HTR-8/SVneo (cell line): ENCODE results near the gene TMEM94.

Source experiments
- DNase-seq: peaks from one replicate; pipeline ENCODE4 v3.0.0; 2011; ENCODE audit warnings: low spot score, mixed read lengths; ENCODE audit not compliant: insufficient read length
- FAIRE-seq: peaks from 2 replicates; lab custom pipeline; 2011; peaks lifted over from hg19 to GRCh38; lab: Jason Lieb, UNC

The TMEM94 gene

DNA sequence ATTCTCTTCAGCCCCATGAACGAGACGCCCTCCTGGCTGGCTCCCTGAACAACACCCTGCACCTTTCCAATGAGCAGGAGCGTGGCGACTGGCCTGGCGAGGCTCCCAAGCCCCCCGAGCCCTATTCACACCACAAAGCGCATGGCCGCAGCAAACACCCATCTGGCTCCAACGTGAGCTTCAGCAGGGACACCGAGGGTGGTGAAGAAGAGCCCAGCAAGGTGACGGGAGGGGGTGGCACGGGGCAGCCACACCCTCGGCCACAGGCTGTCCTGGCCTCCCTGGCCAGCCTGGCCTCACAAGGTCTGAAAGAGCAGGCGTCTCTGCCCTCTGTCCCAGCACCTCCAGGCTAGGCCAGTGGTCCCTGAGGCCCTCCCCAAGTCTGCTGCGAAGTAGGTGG lies 35.2 kb downstream of the TMEM94 start:
- no peak for DNase-seq
- no peak for FAIRE-seq

DNA sequence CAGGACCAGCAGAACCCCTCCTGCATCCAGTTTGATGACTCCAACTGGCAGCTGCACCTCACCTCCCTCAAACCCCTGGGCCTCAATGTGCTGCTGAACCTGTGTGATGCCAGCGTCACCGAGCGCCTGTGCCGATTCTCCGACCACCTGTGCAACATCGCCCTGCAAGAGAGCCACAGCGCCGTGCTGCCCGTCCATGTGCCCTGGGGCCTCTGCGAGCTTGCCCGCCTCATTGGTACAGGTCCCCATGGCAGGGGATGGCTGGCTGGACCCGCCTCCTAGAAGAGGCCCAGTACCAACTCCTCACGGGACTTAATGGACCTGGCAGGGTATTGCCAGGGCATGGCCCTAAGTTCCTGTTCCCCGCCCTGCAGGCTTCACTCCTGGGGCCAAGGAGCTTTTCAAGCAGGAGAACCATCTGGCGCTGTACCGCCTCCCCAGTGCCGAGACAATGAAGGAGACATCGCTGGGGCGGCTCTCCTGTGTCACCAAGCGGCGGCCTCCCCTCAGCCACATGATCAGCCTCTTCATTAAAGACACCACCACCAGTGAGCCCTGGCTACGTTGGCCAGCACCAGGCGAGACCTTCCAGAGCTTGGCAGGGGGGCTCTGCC lies 36.2 kb downstream of the TMEM94 start:
- DNase-seq (no peak), FAIRE-seq (no peak)

DNA sequence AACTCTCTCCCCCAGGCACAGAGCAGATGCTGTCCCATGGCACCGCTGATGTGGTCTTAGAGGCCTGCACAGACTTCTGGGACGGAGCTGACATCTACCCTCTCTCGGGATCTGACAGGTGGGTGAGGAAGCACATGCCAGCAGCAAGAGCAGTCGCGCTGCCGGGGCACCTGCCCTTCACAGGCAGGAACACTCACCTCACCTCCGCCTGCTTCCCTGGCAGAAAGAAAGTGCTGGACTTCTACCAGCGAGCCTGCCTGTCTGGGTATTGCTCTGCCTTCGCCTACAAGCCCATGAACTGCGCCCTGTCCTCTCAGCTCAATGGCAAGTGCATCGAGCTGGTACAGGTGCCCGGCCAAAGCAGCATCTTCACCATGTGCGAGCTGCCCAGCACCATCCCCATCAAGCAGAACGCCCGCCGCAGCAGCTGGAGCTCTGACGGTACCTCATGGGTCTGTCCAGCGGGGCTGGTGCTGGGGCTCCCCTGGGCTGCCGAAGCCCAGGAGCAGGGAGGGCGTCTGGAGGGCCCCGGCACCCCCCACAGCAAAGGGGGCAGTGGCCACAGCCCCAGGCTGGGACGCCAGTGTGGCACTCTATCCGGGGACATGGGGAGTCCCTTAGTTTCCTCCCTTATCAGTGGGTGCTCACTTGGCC lies 37.2 kb downstream of the TMEM94 start:
- DNase-seq (no peak), FAIRE-seq (no peak)

DNA sequence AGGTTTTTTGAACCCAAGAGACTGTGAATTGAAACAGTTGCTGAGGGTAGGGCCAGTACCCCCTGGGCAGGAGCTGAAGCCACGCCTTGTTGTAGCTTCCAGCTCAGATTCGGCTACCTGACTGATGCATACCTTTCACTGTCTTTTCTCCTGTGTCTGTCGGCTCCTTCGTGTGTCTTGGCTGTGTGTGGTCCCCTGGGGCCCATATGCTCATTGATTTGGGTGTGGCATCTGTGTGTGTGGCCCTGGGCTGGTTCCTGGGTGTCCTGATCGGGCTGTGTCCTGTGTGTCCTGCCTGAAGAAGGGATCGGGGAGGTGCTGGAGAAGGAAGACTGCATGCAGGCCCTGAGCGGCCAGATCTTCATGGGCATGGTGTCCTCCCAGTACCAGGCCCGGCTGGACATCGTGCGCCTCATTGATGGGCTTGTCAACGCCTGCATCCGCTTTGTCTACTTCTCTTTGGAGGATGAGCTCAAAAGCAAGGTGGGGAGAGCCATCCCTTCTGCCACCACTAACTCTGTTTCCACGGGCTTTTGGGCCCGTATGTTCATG lies 38.0 kb downstream of the TMEM94 start:
- DNase-seq (no peak), FAIRE-seq (no peak)

DNA sequence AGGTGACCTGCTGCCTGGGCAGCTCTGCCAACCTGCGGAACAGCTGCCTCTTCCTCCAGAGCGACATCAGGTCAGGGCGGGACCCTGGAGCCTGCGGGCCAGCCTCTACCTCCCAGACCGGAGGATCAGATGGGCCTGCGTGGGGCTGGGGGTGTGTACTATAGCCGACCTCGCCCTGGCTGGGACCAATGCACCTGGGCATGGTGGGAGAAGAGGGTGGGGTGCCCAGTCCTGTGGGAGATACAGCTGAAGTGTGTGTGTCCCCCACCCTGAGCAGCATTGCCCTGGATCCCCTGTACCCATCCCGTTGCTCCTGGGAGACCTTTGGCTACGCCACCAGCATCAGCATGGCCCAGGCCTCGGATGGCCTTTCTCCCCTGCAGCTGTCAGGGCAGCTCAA lies 39.6 kb downstream of the TMEM94 start:
- DNase-seq (no peak), FAIRE-seq (peak; percentile 40)

DNA sequence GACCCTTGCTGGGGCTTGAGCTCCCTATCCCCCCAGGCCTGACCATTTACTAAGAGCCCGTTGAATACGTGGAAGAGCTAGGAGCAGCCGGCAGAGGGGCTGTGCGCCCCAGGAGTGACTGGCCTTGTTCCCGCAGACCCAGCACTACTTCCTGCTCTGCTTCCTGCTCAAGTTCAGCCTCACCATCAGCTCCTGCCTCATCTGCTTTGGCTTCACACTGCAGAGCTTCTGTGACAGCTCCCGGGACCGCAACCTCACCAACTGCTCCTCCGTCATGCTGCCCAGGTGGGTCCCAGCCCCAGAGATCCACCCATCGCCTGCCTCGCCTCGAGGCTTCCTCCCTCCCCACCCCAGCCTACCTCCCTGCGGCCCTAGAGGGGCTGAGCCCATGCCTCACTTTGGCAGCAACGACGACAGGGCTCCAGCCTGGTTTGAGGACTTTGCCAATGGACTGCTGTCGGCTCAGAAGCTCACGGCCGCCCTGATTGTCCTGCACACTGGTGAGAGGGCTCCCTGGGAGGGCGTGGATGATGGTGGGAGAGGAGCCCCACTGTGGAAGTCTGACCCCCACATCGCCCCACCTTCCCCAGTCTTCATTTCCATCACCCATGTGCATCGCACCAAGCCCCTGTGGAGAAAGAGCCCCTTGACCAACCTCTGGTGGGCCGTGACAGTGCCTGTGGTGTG lies 41.7 kb downstream of the TMEM94 start:
- no peak for FAIRE-seq

DNA sequence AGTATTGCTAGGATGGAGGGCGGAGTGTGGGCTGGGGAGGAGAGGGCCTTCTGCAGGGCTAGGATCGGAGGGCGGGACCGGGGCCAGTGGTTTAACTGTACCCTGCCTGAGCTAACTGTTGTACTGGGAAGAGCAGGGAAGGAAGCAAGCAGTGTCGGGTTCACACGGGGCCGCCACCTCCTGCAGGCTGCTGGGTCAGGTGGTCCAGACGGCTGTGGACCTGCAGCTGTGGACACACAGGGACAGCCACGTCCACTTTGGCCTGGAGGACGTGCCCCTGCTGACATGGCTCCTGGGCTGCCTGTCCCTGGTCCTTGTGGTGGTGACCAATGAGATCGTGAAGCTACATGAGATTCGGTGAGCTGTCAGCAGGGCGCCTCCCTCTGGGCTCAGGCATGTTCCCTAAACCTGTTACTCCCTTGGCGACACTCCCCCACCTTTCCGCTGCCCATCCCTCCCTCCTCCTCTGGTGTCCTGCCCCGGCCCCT lies 42.3 kb downstream of the TMEM94 start:
- FAIRE-seq: peak; percentile 52
- no peak for DNase-seq

More for the DNA sequence above, 41.7 kb downstream of the TMEM94 start:
- no peak for DNase-seq

DNA sequence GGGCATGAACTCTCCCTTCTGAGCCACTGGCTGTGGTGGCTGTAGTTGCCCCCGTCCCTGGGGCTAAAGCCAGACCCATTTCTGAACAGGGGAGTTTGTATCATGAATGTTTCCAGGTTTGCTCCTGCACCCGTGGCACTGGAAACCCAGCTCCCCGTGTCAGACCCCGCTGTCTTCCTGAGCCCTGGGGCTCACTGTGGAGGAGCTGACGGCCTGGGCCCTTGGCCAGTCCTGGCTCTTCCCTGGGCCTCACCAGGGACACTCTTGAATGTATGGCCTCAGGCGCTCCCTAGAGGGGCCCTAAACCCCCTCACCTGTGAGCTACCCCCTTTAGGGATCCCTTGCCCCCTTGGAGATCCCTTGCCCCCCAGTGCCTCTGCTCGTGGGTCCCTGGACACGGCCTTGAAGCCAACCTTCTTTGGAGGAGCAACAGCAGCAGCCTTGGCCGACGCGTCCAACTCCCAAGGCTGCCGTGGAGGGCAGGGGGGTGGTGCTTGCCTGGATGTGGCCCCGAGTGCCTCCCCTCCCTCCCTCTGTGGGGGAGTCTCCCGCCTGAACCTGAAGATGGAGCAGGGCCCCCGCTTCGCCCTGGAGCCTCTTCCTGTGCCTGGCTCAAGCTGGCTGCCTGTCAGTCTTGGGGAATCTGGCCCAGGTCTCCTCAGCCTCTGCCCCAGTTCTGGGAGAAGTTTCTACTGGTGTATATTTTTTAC lies 43.0 kb downstream of the TMEM94 start:
- no peak for FAIRE-seq
- DNase-seq: no peak

DNA sequence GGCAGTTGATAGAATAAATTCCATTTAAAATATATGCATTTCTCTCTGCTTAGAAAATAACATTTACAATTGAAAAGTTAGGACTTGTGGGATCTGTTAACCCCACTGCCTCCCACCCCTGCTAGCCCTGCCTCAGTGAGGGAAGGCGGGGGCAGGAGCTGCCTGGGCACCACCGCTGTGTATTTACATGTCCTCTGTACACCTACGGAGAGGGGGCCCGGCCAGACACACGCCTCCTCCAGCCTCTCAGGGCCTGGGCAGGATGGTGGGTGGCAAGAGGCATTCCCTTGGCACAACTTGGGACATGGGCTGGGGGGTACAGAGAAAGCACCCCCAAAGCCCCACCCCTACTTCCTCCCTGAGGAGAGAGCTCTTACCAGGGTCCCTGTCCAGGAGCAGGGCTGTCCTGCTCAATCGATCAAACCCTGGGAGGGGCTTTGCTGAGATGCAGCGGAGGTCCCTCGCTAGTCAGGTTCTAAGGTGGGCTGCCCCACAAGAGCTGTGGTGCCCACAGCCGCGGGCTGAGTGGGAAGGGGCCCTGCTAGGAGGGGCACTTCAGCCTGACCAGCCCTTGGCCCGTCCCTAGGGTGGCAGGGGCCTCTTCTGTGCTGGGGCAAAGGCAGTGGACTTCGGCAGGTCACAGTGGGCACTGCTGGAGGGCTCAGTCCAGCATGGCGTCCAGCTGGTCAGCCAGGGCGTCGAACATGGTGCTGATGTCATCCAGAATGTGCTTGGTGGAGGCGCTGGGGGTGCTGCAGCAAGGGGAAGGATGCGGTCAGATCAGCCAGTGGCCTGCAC lies 44.2 kb downstream of the TMEM94 start:
- DNase-seq (no peak), FAIRE-seq (peak; percentile 51)

DNA sequence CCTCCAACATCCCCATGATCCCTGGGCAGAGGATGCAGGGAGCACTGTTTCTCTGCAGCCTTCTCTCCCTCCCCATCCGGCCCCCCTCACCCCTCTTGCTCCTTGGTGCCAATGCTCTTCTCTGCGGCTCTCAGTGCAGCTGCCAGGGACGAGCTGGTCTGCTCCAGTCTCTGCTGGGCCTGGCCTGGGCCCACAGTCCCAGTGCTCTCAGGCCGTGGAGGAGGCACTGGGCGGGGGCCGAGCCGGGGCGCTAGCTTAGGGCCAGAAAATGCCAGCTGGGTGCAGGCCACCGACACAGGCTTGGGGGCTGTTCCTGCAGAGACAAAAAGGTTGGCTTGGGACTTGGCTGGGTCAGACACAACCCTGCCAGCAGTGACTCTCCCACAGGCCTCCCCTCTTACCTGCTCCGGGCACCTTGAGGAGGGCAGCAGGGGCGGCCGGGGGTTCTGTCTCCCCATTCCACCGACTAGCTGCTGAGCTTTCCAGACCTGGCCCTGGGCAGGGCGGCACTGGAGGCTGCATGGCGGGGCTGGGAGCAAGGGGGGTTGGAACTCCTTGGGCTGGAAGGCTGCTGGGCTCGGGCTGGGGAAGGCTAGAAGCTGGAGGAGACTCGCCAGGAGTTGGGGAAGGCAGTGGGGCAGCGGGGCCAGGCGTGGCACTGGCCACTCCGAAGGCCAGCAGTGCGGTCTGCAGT lies 45.1 kb downstream of the TMEM94 start:
- FAIRE-seq: no peak
- DNase-seq: no peak

DNA sequence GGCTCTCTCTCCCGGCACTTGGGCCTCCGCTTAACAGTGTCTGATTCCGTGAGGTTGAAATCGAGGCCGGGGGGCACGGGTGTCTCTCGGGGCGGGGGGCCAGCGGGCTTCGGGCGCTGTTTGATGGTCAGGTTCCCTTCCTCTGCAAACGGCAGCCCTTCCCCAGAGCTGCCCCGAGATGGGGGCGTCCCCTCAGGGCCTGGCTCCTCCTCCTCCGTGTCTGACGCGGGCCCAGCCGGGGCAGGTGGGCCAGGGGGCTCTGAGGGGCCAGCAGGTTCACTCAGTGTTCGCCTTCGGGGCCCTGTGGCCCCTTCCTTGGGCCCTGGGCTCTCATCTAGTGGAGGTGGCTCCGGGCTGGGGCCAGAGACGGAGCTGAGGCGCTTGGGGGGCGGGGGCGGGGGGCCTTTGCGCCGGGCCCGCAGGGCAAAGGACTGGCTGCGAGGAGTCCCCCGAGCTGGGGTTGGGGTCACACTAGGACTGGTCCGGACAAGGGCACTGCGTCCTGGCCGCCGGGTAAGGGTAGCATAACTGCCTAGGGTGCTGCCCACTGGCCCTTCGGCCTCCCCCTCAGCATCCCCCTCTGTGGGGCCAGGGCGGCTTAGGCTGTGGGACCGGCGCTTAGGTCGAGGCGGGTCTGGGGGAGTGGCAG lies 45.8 kb downstream of the TMEM94 start:
- FAIRE-seq: no peak
- no peak for DNase-seq

DNA sequence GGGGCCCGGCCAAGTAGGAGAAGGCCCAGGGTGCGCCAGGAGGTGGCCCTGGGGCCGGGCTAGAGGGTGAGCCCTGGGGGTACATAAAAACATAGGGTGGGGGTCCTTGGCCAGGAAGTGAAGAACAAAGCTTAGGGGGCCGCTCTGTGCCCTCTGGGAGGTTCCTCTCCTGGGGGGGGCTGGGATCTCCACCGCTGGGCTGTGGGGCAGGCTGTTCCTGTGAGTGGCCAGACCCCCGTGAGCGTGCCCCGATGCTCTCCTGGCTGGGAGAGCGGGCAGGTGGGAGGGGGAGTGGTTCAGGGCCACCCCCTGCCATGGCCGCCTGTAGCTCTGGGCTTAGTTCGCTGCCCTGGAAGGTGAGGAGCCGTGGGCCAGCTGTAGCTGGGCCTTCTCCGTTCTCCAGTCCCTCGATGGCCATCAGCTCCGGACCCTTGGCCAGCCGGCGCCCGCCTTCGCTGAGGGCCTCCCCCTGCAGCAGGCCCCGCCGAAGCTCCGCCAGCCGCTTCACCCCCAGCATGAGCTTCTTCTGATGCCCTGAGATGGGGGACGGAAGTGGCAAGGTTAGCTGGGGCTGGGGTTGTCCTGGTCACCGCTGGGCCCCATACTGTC lies 46.4 kb downstream of the TMEM94 start:
- no peak for FAIRE-seq
- no peak for DNase-seq

DNA sequence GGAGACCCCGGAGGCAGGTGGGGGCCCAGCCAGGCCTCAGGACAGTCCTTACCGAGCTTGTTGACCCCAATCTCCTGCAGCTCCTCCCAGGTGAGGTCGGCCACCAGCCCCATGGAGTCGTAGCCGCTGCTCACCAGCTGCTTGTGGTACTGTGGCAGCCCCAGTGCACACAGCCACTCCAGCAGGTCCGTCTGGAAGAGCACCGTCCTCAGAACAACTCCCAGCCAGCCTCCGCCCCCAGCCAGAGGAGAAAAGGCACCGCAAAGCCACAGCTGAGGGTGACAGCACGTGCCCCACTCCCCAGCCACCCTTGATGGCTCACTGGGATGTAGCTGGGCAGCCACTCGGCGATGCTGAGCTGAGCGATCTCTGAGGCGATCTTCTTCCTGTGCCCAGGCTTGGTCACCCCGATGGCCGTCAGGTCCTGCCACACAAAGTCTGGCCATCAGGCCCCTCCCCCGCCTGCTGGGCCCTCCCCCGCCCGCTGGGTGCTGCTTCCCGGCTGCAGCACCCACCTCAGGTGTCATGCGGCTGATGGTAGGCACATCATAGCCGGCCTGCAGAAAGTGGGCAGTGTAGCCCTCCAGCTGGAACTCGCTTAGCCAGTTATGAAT lies 47.0 kb downstream of the TMEM94 start:
- DNase-seq (no peak), FAIRE-seq (peak; percentile 31)

DNA sequence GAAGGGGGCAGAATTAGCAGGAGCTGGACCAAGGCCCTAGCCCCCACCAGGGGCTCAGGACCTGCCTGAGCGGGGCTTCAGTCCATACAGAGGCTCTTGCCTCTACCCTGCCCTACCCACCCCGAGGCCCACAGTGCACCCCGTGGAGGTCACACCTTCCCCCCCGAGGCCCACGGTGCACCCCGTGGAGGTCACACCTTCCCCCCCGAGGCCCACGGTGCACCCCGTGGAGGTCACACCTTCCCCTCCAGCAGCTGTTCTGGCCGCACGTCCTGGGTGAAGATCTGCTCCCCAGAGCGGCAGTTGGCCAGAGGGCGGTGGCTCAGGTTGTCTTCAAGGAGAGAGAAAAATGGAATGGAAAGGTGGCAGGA lies 47.5 kb downstream of the TMEM94 start:
- DNase-seq: no peak
- no peak for FAIRE-seq

DNA sequence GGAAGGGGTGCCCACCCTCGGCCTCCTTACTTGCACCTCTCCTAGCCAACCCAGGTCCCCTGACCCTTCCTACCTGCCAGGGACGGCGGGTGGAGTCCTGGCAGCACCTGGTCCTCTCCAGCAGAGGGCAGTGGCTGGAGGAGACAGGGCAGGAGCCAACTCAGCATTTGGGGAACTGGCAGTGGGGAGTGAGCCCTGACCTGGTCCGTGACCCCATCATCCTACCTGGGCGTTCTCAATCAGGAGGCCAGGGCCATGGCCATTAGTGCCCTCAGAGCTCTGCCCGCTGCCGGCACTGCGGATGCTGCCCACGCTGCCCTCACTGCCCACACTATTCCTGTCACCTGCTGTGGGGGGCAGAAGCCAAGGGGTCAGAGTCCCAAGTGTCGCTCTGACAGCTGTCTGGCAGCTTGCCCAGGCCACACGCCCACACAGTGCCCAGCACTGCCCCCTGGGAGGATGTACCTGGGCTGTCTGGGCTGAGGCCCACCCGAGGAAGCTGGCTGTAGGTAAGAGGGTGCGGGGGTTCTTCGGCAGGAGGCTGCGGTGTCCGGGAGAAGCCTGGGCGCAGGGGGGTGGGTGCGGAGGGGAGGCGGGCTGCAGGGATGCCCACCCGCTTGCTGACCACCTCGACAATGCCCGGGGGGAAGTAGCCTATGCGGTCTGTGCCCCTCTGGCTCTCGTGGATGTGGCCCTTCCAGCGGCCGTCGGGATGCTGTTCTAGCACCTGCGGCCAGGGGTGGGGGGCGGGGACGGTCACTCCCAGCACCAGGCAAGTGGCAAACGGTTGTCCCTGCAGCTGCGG lies 48.1 kb downstream of the TMEM94 start:
- DNase-seq (peak; percentile 67), FAIRE-seq (peak; percentile 68)

DNA sequence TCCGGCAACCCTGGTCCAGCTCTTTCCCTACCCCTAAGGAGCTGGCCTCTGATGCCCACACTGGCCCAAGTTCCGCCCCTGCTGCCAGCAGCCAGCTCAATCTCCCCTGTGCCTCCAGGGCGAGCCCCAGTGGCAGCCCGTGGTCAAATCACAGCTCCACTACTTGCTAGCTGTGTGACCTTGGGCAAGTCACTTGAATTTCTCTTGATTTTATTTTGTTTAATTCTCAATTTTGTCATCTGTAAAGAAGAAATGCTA lies 48.6 kb downstream of the TMEM94 start:
- DNase-seq (no peak), FAIRE-seq (no peak)

DNA sequence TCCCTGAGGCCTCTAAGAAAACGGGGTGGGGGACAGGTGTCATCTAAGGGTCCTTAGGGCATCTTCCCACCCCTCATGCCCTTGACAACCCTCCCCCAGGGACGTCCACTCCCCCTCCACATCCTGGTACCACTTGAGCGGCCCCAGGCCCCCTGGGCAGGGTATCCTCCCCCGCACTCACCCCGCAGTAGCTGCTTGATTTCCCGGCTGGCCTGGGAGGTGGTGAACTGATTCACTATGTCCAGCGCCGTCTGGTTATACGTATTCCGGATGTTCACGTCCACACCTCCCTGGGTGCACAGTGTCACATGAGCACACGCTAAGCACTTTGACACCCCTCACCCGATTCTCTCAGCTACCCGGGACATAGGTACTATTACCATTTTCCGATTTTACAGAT lies 49.2 kb downstream of the TMEM94 start:
- no peak for FAIRE-seq
- no peak for DNase-seq
